Hematopoietic multipotent progenitor cell treated with erythropoietin and hydrocortisone succinate and interleukin-3 and kit ligand, for 8 days (in vitro differentiated cells): ENCODE results near the gene GBP1.
"Not testable (repeated sequence)": the region's sequence is repeated elsewhere in the genome, so short reads cannot be mapped to it uniquely, and the experiment has no call there.

ENCODE experiments used
- DNase-seq: peaks from one replicate; pipeline ENCODE4 v3.0.0-alpha.2; 2015

The GBP1 gene

GRCh38 chr1:89065079-89065868 lies at the start of gene GBP1:
Gene GBP1, minus strand, starts transcription at chr1:89065208. Its CDS starts 1,974 bp downstream, at chr1:89063234.
- DNase-seq, result no peak

- DNase-seq, result no peak
These were observed 49.7 kb upstream of the GBP1 start for GRCh38 chr1:89114662-89115061.

GRCh38 chr1:89112871-89113613 lies 48.0 kb upstream of the GBP1 start:
- DNase-seq, result no peak

- no peak for DNase-seq
These were observed 39.7 kb upstream of the GBP1 start for GRCh38 chr1:89104687-89105086.

GRCh38 chr1:89104147-89104546 lies 39.1 kb upstream of the GBP1 start:
- no peak for DNase-seq

GRCh38 chr1:89102021-89102420 lies 37.0 kb upstream of the GBP1 start:
- no peak for DNase-seq

- DNase-seq, result no peak
These were observed 35.4 kb upstream of the GBP1 start for GRCh38 chr1:89100412-89100811.

- no peak for DNase-seq
These were observed 33.8 kb upstream of the GBP1 start for GRCh38 chr1:89098857-89099256.

GRCh38 chr1:89095737-89096136 lies 30.7 kb upstream of the GBP1 start:
- DNase-seq, result no peak

- DNase-seq, result no peak
These were observed 25.0 kb upstream of the GBP1 start for GRCh38 chr1:89089962-89090361.

GRCh38 chr1:89088572-89088971 lies 23.6 kb upstream of the GBP1 start:
- no peak for DNase-seq

GRCh38 chr1:89087241-89087640 lies 22.2 kb upstream of the GBP1 start:
- DNase-seq, result no peak

GRCh38 chr1:89085781-89086180 lies 20.8 kb upstream of the GBP1 start:
- DNase-seq, result peak; percentile 40

GRCh38 chr1:89081005-89081404 lies 16.0 kb upstream of the GBP1 start:
- no peak for DNase-seq

GRCh38 chr1:89080068-89080467 lies 15.1 kb upstream of the GBP1 start:
- DNase-seq, result not testable (repeated sequence)

- not testable (repeated sequence) for DNase-seq
These were observed 7.6 kb upstream of the GBP1 start for GRCh38 chr1:89072466-89073065.

GRCh38 chr1:89070509-89070908 lies 5.5 kb upstream of the GBP1 start:
- DNase-seq, result no peak

- peak; percentile 35 for DNase-seq
These were observed 4.9 kb upstream of the GBP1 start for GRCh38 chr1:89069951-89070350.

GRCh38 chr1:89068291-89068690 lies 3.3 kb upstream of the GBP1 start:
- DNase-seq, result no peak

GRCh38 chr1:89064632-89065031 lies 376 bp downstream of the GBP1 start:
- DNase-seq, result no peak

GRCh38 chr1:89063094-89063493 lies 1.9 kb downstream of the GBP1 start:
- no peak for DNase-seq

GRCh38 chr1:89060091-89060490 lies 4.9 kb downstream of the GBP1 start:
- no peak for DNase-seq

- no peak for DNase-seq
These were observed 13.1 kb downstream of the GBP1 start for GRCh38 chr1:89051955-89052312.
